Sigmoid colon (tissue), 7 donors: Measurements from ENCODE around the gene TXLNG. TPM values are rescaled to one million over a fixed set of nuclear protein-coding genes. Genes with fewer than 3 reads are reported as not detected.

ENCODE experiments used
- DNase-seq: peaks from one replicate; pipeline ENCODE4 v3.0.0-alpha.2; 2019
- H3K27ac ChIP-seq, 4 donors: fragments of 200-600 bp; sonication (generic); one replicate each; pipeline ENCODE4 v1.5.1; 2016 to 2019; ENCODE audit warnings: mild to moderate bottlenecking in 1 of 4
- H3K27me3 ChIP-seq, 3 donors: fragments of 200-600 bp; sonication (generic); one replicate each; pipeline ENCODE4 v1.5.1; 2019; ENCODE audit warnings: mild to moderate bottlenecking in 1 of 3
- H3K36me3 ChIP-seq, 4 donors: fragments of 200-600 bp; sonication (generic); one replicate each; pipeline ENCODE4 v1.5.1; 2016 to 2019
- H3K4me1 ChIP-seq, 4 donors: fragments of 200-600 bp; sonication (generic); one replicate each; pipeline ENCODE4 v1.5.1; 2017 to 2019
- H3K4me3 ChIP-seq, 4 donors: fragments of 200-600 bp; sonication (generic); one replicate each; pipeline ENCODE4 v1.5.1; 2017 to 2019; ENCODE audit warnings: mild to moderate bottlenecking in 2 of 4, moderate library complexity in 1 of 4
- H3K9me3 ChIP-seq, 4 donors: fragments of 200-600 bp in 3 of 4; sonication (generic) in 3 of 4; one replicate each; pipeline versions ENCODE4 v1.5.1 to v1.6.1; 2013 to 2019
- EP300 ChIP-seq, 4 donors: sonication (generic); formaldehyde crosslinking; IDR thresholded peaks; one replicate each; pipeline ENCODE4 v1.6.1; 2017; ENCODE audit warnings: antibody characterized with exemption in 4 of 4
- POLR2A ChIP-seq, 2 donors: fragments of 450-650 bp; IDR thresholded peaks; one replicate each; pipeline ENCODE4 v1.6.1; 2016; ENCODE audit warnings: antibody characterized with exemption in 2 of 2, mild to moderate bottlenecking in 2 of 2, moderate library complexity in 2 of 2
- POLR2AphosphoS5 ChIP-seq, 4 donors: sonication (generic); formaldehyde crosslinking; IDR thresholded peaks; one replicate each; pipeline ENCODE4 v1.6.1; 2017; ENCODE audit warnings: antibody characterized with exemption in 4 of 4
- WGBS, 2 donors: extraction: QIAGEN DNeasy Blood & Tissue Kit; methylation state at CpG; one replicate each; pipeline ENCODE4 v1.1.7; 2013; 5-methylcytosine and 5-hydroxymethylcytosine counted together
- intact Hi-C: fragments of 100-400 bp; cut with DNase I; formaldehyde crosslinking; loops from one replicate; pipeline ENCODE4 v1.15.1; 2023
- polyA plus RNA-seq, 3 donors: library from polyadenylated mRNA; stranded (reverse); fragments of 200-250 nt; gene quantifications; one replicate each; pipeline ENCODE4 v1.2.3, GENCODE V29; 2013
- total RNA-seq, 4 donors: library from RNA; depleted of rRNA; stranded (reverse); fragments of >200 nt; gene quantifications; one replicate each; pipeline ENCODE4 v1.1.0, GENCODE V29; 2016
- TF ChIP-seq, protein P1 (sequence below), 4 experiments: fragments of 450-650 bp in 3 of 4; fragments of 200-600 bp in 1 of 4; IDR thresholded peaks; one replicate each; pipeline ENCODE4 v1.5.1; 2016 to 2019; ENCODE audit warnings: antibody characterized with exemption in 4 of 4, mild to moderate bottlenecking in 3 of 4, moderate library complexity in 2 of 4
- donor health status: healthy with polysubstance abuse.
- donor health status: Bipolar disorder and iron deficiency.
- donor health status: healthy.

Gene TXLNG
- total and polyA plus RNA-seq, 7 donors: 3.9 to 20.1 (median 11.5) TPM

- no peak overlapping the region for H3K27ac ChIP-seq
- H3K4me3 ChIP-seq: no peak overlapping the region
- no peak for DNase-seq
- WGBS, 2 donors: 58 to 72% methylated on average over 1 of the region's 1 CpG
- H3K27me3 ChIP-seq: no peaks in the 10 kb centered on the region
- H3K9me3 ChIP-seq: no peaks in the 10 kb centered on the region
- intact Hi-C loops: no loop called here
- H3K36me3 ChIP-seq: peaks cover 0 to 46% (median 2%) of the 10 kb centered on the region in 4 donors
- peaks cover 0 to 6% (median 0%) of the 10 kb centered on the region in 4 donors for H3K4me1 ChIP-seq
- TF ChIP-seq POLR2A (IDR thresholded peaks at IDR 0.05) (no peak), EP300 (IDR thresholded peaks at IDR 0.05) (no peak), POLR2AphosphoS5 (IDR thresholded peaks at IDR 0.05) (no peak)
- TF ChIP-seq, protein P1, sequence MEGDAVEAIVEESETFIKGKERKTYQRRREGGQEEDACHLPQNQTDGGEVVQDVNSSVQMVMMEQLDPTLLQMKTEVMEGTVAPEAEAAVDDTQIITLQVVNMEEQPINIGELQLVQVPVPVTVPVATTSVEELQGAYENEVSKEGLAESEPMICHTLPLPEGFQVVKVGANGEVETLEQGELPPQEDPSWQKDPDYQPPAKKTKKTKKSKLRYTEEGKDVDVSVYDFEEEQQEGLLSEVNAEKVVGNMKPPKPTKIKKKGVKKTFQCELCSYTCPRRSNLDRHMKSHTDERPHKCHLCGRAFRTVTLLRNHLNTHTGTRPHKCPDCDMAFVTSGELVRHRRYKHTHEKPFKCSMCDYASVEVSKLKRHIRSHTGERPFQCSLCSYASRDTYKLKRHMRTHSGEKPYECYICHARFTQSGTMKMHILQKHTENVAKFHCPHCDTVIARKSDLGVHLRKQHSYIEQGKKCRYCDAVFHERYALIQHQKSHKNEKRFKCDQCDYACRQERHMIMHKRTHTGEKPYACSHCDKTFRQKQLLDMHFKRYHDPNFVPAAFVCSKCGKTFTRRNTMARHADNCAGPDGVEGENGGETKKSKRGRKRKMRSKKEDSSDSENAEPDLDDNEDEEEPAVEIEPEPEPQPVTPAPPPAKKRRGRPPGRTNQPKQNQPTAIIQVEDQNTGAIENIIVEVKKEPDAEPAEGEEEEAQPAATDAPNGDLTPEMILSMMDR (IDR thresholded peaks at IDR 0.05): no peak
Measured at GRCh38 chrX:16851421-16851820, 65.2 kb downstream of the TXLNG start.

DNA sequence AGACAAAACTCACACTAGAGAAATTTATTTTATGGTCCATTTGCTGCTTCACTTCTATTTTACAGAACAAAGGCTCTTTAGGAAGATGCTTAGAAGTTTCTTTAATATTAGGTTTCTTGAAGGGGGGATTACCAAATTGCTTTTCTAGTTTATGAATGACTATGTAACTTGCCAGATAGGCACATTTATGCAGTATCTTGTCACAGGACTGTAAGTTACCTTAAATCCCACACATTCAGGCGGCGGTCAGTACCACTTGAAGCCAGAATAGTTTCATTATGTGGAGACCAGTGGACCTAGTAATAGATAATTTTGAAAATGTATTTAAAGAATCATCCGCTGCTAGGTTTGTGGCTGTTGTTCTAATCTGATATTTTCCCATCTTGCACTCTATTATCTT is 65.6 kb downstream of the TXLNG start:
- DNase-seq: no peak
- Histone ChIP-seq H3K36me3 (peaks cover 0 to 46% (median 2%) of the 10 kb centered on the region in 4 donors), H3K27ac (no peak overlapping the region), H3K4me3 (no peak overlapping the region), H3K9me3 (no peaks in the 10 kb centered on the region), H3K27me3 (no peaks in the 10 kb centered on the region), H3K4me1 (peaks cover 0 to 6% (median 0%) of the 10 kb centered on the region in 4 donors)
- WGBS, 2 donors: 91 to 96% methylated on average over 3 of the region's 3 CpGs
- intact Hi-C loops: no loop called here
- TF ChIP-seq, protein P1 (IDR thresholded peaks at IDR 0.05): no peak
- no peak for TF ChIP-seq POLR2A (IDR thresholded peaks at IDR 0.05)
- TF ChIP-seq EP300 (IDR thresholded peaks at IDR 0.05): no peak
- TF ChIP-seq POLR2AphosphoS5 (IDR thresholded peaks at IDR 0.05): no peak

DNA sequence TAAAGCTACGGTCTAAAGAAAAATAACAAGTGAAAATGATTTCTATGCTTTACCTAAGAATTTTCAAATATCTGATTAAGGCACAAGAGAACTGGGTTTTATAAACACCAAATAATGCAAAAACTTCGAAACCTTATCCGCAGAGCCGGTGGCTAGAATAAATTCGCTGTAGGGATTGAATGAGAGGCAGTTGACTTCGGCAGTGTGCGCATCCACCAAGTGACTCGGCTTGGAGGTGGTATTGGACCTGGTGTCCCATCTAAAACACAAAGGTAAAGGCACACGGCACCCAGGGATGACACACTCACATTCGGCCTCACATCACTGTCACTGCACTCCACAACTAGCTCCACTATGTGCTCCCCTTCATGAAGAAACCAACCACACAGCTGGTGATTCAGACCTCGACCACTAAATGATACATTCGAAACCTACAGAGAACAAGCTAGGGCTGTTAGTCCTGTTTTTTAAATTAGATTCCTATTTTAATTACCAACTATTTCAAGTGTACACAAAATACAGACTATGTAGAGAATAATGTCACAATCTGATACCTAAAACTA is 66.4 kb downstream of the TXLNG start:
- no peaks in the 10 kb centered on the region for H3K9me3 ChIP-seq
- H3K4me1 ChIP-seq: peaks cover 0 to 6% (median 0%) of the 10 kb centered on the region in 4 donors
- no peak for DNase-seq
- peaks cover 0 to 47% (median 2%) of the 10 kb centered on the region in 4 donors for H3K36me3 ChIP-seq
- intact Hi-C loops: no loop called here
- no peaks in the 10 kb centered on the region for H3K27me3 ChIP-seq
- no peak overlapping the region for H3K27ac ChIP-seq
- TF ChIP-seq POLR2A (IDR thresholded peaks at IDR 0.05) (no peak), EP300 (IDR thresholded peaks at IDR 0.05) (no peak), POLR2AphosphoS5 (IDR thresholded peaks at IDR 0.05) (no peak)
- TF ChIP-seq, protein P1 (IDR thresholded peaks at IDR 0.05): no peak
- 84 to 89% methylated on average over 12 of the region's 12 CpGs for WGBS, 2 donors
- no peak overlapping the region for H3K4me3 ChIP-seq

DNA sequence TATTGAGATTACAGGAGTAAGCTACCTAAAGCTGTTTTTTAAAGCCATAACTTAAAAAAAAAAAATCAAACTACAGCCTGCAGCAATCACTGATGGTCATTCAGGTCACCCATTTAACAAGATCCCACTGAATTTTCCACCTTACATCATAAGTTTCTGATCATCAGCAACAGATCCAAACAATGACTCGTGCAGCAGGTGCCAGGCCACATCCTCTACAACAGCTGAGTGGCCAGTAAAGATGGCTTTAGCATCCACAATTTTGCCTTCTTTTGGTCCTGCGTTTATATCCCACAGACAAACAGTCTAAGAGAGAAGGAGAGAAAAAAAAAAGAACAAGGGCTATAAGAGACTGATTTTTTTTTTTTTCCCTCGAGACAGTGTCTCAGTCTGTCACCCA is 67.3 kb downstream of the TXLNG start:
- Histone ChIP-seq H3K4me3 (no peak overlapping the region), H3K27ac (no peak overlapping the region), H3K9me3 (no peaks in the 10 kb centered on the region), H3K4me1 (peaks cover 0 to 5% (median 0%) of the 10 kb centered on the region in 4 donors), H3K36me3 (peaks cover 0 to 53% (median 2%) of the 10 kb centered on the region in 4 donors), H3K27me3 (no peaks in the 10 kb centered on the region)
- 82 to 87% methylated on average over 3 of the region's 3 CpGs for WGBS, 2 donors
- TF ChIP-seq POLR2A (IDR thresholded peaks at IDR 0.05) (no peak), EP300 (IDR thresholded peaks at IDR 0.05) (no peak), POLR2AphosphoS5 (IDR thresholded peaks at IDR 0.05) (no peak)
- TF ChIP-seq, protein P1 (IDR thresholded peaks at IDR 0.05): no peak
- intact Hi-C loops: no loop called here
- DNase-seq: no peak
